Kidney capillary endothelial cell (primary cell): ENCODE measurements around the gene RAB5IF.
"Not testable (repeated sequence)": the region's sequence is repeated elsewhere in the genome, so short reads cannot be mapped to it uniquely, and the experiment has no call there.

Experiments used
- DNase-seq: peaks from one replicate; pipeline ENCODE4 v3.0.0-alpha.2; 2018; ENCODE audit warnings: low spot score

Gene RAB5IF

GRCh38 chr20:36587388-36588070 lies 18.1 kb upstream of the RAB5IF start:
- no peak for DNase-seq

GRCh38 chr20:36591281-36591680 lies 14.3 kb upstream of the RAB5IF start:
- DNase-seq: no peak

GRCh38 chr20:36591854-36592641 lies 13.5 kb upstream of the RAB5IF start:
- no peak for DNase-seq

- no peak for DNase-seq
Observed at GRCh38 chr20:36593347-36593929, 12.1 kb upstream of the RAB5IF start.

- DNase-seq: no peak
Observed at GRCh38 chr20:36599912-36600345, 5.7 kb upstream of the RAB5IF start.

- DNase-seq: no peak
Observed at GRCh38 chr20:36601540-36601939, 4.0 kb upstream of the RAB5IF start.

- no peak for DNase-seq
Observed at GRCh38 chr20:36604952-36605398, 604 bp upstream of the RAB5IF start.

- peak; percentile 21 for DNase-seq
Observed at GRCh38 chr20:36606158-36607066, 833 bp downstream of the RAB5IF start.

- DNase-seq: peak; percentile 7
Observed at GRCh38 chr20:36607586-36608387, 2.2 kb downstream of the RAB5IF start.

- DNase-seq: not testable (repeated sequence)
Observed at GRCh38 chr20:36608388-36608728, 2.8 kb downstream of the RAB5IF start.

GRCh38 chr20:36611625-36612024 lies 6.0 kb downstream of the RAB5IF start:
- no peak for DNase-seq

- no peak for DNase-seq
Observed at GRCh38 chr20:36613974-36614373, 8.4 kb downstream of the RAB5IF start.

GRCh38 chr20:36614781-36615557 lies 9.4 kb downstream of the RAB5IF start:
- DNase-seq: no peak

GRCh38 chr20:36620917-36621316 lies 15.3 kb downstream of the RAB5IF start:
- DNase-seq: no peak

GRCh38 chr20:36623444-36623843 lies 17.9 kb downstream of the RAB5IF start:
- no peak for DNase-seq

GRCh38 chr20:36624068-36624943 lies 18.7 kb downstream of the RAB5IF start:
- no peak for DNase-seq

GRCh38 chr20:36624944-36625324 lies 19.4 kb downstream of the RAB5IF start:
- no peak for DNase-seq

- no peak for DNase-seq
Observed at GRCh38 chr20:36628076-36628475, 22.5 kb downstream of the RAB5IF start.
